GM20431 (cell line): ENCODE results near the gene NKX1-2.
"Not testable (repeated sequence)": the region's sequence is repeated elsewhere in the genome, so short reads cannot be mapped to it uniquely, and the experiment has no call there.

Source experiments
- in situ Hi-C: fragments of 300-500 bp; cut with MseI, MboI; formaldehyde crosslinking; loops from one replicate; pipeline ENCODE4 v1.15.0; 2020; ENCODE audit warnings: low sequenced_read_pairs; ENCODE audit not compliant: unreplicated experiment

Gene NKX1-2

DNA sequence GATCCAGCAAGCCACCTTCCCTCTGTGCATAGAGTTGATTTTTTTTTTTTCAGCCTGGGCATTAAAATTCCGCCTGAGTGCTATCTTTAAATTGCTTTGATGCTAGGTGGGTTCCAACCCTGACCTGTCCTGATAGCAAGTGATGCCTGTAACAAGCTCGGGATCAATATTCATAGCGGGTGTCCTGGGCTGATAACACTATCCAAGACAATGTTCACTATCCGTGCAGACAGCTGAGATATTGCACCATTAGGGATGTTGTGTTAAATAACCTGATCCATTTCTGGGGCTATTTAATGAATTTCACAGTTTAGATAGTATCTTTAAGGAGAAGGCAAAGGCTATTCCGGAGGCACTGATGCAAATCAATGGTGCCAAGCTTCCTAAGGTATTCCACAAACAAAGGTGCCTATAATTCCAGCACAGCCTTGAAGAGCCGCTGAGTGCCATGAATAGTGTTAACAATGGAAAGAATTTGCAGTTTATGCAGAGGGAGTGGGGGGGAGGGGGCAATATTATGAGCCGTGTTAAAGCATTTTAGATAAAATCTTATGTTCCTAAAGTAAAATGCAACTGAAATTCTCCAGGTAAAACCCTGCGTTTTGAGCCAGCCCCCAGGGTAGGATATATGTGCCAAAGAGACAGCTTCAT is 4.2 kb upstream of the NKX1-2 start:
- in situ Hi-C loops, result no loop called here

DNA sequence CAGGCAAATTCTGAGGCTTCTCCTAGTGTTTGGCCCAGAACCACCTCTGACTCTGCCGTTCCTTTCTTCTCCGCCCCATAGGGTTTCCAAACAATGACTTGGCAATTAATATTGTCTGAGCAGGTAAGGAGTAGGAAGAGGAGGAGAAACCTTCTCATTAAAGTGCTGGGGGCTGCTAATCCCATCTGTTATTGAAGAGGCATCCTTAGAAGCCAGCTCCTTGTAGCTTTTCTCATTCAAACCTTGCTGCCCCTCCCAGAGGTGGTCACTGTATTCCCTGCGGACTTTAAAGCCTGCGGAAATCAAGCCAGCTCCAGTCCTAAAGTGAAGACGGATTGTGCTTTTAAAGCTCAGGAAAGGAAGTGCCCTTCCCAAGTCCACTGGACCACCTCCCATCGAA is 1.4 kb upstream of the NKX1-2 start:
- in situ Hi-C loops, result no loop called here

DNA sequence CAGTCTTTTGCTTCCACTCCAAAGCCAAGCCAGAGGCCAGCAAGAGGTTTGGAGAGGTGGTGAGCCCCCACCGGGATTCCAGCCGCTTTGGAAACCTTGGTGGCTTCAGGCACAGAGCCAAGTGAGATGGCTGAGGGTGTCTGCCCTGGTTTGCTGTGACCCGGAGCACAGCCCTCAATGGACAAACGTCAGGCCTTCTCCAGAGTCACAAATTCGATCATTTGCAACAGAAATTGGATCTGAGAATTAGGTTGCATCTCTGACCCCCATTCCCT is 885 bp upstream of the NKX1-2 start:
- in situ Hi-C loops, result no loop called here

DNA sequence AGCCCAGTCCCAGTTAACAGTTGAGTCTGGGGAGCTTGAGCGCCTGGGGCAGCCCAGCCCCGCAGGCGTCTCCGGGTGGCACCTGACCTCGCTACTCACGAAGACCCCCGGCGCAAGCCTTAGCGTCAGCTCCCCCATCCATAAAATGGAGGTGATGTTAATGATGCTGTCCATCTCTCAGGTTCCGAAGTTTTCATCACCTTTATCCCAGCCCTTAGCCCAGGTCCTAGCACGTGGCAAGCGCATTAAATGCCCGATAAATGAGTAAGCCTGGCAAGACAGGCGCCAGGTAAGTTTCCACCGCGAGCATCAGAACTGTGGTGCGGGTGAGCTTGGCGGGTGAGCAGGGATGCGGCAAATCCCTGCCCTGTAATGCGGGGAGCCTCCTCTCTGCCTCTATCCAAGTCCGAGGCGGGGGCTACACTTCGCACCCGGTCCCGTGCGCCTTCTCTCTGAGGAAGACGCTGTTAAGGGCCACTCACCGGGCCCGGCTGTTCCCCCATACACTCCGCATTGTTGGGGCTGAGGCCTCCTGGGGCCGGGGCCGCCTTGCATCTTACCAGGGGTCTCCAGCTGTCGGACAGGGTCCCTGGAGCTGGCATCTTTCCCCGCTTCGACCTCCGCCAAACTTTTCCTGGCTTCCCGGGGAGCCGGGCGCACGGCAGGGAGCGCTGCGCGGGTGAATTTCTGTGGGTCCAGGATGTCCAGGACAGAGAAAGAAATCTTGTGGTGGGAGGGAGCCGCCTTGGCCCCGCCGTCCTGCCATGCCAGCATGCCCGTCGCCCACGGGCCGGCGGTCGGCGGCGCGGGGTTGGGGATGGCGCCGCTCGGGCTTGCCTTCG is 444 bp downstream of the NKX1-2 start:
- in situ Hi-C loops, result no loop called here

DNA sequence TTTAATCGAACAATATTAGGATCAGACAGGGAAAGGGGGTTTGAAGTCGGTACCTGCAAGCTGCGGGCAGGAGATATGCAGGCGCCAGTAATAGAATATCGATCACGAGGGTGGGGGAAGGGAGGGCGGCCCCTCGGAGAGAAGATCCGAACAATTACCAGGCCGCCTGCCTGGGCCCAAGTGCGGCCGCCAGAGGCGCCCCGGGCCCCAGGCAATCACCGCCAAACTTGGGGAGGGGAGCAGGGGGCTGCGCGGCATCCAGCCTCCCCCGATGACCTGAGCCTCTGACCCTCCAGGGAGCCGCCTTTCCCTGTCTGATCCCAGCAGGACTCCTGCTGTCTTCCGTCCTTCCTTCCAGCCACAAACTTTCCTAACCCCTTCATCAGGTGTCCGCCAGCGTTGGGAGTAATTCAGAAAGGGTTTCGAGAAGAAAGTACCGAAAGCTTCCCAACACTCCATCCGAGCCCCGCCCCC is 1.1 kb downstream of the NKX1-2 start:
- in situ Hi-C loops, result no loop called here

DNA sequence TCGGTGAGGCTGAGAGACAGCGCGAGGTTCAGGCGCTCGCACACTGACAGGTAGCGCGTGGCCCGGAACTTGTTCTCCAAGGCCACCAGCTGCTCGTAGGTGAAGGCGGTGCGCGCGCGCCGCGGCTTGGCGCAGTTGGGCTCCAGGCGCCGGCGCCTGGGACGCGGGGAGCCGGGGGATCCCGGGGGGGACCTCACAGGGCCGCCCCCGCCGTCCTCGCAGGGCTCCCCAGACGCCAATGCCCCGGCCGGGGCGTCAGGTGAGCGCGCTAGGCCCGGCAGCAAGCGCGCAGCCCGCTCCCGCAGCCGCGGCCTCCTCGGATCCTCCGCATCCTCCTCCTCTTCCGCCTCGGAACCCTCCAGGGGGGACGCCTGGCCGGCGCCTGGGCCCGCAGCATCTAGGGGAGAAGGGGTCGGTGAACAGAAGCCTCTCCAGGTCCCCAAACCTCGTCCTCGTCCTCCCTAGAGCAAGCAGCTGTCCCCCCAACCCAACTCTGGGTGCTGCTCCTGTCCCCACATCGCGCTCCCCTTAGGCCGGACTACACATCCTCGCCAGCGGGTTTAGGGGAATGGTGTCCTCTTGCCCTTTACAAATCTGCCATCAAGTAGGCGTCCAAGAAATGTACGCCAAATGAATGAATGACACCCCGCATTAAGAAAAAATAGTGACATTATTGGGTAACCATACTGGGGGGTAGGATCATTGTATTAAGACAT is 1.9 kb downstream of the NKX1-2 start:
- in situ Hi-C loops, result no loop called here

DNA sequence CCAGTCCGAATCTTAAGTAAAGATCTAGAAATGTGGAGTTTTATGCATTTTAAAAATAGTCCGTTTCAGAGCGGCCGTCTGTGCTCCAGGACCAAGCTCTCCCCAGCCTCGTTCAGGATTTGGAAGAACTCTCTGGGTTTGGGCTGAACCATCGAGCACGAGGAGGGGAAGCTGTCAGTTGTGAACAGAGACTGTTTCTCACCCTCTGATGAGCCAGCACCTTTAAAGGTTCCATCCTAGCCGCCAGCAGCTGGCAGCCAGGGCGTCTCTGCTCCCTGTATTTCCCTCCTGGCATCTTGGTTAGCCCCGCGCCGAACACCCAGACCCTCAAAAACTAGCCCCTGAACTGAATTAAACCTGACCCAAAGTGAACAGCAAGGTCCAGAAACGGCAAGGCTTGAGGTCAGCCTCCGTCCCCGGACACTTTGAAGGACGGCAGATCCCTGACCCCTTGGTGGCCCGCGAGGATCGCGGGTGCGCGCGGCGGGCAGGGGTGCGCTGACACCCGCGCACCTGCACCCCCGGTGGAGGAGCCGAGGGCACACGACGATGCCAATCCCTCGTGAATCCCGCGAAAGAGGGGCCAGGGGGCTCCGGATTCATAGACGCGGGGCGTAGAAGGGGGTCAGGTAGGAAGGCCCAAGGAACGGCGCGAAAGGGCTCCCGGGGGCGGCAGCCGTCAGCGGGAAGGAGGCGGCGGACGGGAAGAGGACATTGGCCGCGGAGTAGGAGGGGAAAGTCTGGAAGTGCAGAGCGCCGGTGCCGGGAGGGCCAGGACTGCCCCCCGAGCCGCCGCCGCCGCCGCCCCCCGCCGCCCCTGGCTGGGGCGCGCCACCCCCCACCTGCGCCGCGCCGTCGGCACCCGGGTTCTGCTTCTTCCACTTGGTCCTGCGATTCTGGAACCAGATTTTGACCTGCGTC is 2.7 kb downstream of the NKX1-2 start:
- in situ Hi-C loops, result no loop called here

DNA sequence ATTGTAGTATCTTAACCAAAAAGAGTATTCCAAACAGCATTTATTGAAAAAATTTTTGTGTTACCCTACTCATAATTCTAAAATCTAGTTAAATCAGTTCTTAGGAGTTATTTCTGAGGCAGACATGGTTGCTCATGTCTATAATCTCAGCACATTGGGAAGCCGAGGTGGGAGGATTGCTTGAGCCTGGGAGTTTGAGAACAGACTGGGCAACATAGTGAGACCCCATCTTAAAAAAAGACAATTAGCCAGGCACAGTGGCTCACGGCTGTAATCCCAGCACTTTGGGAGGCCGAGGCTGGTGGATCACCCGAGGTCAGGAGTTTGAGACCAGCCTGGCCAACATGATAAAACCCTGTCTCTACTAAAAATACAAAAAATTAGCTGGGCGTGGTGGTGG is 8.1 kb downstream of the NKX1-2 start:
- in situ Hi-C loops, result not testable (repeated sequence)

DNA sequence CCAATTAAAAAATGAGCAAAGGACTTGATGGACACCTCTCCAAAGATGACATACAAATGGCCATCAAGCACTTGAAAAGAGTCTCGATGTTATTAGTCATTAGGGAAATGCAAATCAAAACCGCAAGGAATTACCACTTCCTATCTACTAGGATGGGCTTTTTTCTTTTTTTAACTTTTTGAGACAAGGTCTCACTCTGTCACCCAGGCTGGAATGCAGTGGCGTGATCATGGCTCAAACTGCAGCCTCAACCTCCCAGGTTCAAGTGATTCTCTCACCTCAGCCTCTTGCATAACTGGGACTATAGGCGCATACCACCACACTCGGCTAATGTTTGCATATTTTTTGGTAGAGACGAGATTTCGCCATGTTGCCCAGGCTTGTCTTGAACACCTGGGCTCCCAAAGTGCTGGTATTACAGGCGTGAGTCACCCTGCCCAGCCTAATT is 13.6 kb downstream of the NKX1-2 start:
- in situ Hi-C loops, result no loop called here

DNA sequence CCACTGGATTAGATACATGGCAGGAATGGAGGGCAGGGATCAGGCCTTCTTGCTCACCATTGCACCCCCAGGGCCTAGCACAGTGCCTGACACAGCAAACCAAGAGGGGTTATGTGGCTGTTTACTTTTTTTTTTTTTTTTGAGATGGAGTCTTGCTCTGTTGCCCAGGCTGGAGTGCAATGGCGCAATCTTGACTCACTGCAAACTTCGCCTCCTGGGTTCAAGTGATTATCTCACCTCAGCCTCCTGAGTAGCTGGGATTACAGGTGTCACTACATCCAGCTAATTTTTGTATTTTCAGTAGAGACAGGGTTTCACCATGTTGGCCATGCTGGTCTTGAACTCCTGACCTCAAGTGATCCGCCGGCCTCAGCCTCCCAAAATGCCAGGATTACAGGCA is 14.2 kb downstream of the NKX1-2 start:
- in situ Hi-C loops, result not testable (repeated sequence)

DNA sequence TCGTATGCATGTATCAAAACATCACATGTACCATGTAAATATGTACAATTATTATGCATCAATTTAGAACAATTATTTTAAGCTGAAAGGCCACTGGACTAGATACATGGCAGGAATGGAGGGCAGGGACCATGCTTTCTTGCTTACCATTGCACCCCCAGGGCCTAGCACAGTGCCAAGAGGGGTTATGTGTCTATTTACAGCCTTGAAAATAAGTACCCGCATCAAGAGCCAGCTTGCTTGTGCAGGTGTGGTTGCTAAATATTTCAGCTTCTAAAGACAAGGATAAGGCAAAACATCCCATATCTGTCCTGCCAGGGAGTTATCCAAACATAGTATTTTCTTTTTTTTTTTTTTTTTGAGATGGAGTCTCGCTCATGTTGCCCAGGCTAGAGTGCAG is 16.4 kb downstream of the NKX1-2 start:
- in situ Hi-C loops, result no loop called here

DNA sequence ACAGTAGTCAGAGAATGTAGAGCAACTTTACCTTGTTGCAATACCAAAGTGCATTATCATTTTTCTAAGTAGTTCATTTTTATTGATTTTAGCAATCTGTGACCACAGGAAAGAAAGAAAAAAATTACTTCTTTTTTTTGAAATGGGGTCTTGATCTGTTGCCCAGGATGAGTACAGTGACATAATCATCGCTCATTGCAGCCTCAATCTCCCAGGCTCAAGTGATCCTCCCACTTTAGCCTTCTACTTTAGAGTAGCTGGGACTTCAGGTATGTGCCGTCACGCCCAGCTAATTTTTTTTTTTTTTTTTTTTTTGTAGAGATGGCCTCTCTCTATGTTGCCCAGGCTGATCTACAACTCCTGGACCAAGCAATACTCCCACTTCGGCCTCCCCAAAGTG is 19.8 kb downstream of the NKX1-2 start:
- in situ Hi-C loops, result no loop called here

DNA sequence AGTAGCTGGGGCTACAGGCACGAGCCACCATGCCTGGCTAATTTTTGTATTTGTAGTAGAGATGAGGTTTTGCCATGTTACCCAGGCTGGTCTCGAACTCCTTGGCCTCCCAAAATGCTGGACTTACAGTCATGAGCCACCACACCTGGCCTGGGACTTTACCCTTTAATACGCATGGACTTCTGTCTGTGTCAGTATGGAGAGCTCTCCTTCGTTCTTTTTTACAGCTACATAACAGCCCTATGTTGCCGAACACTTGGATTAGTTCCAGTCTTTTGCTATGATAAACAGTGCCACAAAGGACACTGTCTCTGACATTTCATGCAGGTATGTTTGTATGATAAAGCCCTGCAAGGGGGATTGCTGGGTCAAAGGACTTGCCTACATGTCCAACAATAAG is 20.3 kb downstream of the NKX1-2 start:
- in situ Hi-C loops, result no loop called here

DNA sequence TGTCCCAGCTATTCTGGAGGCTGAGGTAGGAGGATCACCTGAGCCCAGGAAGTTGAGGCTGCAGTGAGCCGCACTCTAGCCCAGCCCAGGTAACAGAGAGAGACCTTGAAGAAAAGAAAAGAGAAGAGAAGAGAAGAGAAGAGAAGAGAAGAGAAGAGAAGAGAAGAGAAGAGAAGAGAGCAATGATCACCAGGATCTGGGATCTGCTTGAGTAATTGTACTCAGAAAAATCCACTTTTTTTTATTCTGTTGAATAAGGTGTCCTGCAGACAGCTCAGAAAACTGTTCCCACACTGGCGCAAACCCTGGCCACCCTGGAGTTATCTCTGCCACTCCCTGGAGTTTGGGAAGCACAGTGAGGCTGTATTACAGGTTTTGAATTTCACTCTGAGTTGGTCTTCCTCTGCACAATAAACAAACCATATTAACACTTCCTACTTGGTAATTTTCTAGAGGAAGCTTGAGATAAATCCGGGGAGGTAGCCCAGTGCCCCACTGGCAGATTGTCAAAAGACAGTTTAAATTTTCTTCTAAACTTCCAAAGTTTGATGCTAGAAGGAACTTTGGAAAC is 21.5 kb downstream of the NKX1-2 start:
- in situ Hi-C loops, result no loop called here

DNA sequence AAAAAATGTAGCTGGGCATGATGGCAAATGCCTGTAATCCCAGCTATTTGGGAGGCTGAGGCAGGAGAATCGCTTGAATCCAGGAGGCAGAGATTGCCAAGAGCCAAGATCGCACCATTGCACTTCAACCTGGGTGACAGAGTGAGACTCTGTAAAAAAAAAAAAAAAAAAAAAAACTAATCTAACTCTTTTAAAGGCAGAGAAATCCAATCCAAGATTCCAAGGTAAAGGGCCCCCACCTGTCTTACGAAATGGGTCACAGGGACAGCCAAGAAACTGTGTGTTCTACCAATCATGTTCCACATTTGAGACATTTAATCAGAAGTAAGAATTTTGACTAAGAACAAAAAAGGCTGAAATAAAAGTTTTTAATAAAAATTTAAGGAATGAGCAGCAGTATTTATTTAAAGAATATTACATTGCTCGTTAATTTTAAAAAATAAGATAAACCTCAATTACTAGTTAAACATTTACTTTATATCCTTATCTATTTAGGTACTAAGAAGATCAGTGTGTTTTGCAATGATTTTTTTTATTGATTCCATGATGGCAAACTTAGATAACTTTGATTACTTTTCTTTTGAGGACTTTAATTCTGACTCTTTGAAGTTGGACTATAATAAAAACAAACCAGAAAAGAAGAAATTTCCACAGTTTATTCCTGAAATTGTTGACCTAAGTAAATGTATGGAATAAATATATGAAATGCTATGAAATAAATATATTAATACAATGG is 24.4 kb downstream of the NKX1-2 start:
- in situ Hi-C loops, result no loop called here

DNA sequence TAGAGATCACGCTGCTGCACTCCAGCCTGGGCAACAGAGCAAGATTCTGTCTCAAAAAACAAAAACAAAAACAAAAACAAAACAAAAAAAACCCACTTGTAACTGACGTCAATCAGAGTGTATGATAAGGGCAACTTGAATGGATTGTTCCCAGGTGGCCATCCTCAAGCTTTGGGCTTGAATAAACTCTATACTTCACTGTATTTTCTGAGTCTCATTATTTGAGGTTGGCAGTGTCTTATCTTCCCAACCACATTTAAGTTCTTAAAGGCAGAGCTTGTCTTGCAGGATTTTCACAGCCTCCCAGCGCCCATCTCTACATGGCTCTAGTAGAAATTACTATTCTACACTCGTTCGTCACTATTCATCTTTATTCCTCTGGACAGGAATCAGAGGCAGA is 26.0 kb downstream of the NKX1-2 start:
- in situ Hi-C loops, result no loop called here

DNA sequence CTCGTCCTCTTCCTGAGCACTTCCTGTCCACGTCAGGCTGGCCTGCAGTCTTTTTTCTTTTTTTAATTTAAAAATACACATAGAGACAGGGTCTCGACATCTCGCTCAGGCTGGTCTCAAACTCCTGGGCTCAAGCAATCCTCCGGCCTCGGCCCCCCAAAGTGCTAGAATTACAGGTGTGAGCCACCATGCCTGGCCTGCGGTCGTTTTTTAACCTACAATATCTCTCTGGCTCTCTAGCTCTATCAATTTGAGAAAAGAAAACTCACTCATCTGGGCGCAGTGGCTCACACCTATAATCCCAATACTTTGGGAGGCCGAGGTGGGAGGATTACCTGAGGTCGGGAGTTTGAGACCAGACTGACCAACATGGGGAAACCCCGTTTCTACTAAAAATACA is 27.1 kb downstream of the NKX1-2 start:
- in situ Hi-C loops, result no loop called here

DNA sequence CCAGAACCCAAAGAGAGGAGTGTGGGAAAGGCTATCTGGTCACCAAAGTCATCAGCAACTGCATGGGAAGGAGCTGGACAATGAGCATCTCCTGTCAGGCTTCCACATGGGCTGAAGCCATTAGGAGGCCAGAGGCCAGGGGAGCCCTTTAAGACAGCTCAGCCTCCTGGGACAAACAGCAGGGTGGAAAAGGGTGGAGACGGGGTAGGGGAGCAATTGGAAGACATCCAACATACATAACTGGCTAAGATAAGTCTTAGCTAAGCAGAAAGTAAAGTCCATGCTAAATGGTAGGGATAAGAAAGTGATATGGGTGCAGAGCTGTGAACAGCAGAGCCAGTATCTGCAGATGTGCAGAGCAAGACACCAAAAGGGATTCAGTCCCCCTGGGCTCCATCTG is 29.6 kb downstream of the NKX1-2 start:
- in situ Hi-C loops, result no loop called here

DNA sequence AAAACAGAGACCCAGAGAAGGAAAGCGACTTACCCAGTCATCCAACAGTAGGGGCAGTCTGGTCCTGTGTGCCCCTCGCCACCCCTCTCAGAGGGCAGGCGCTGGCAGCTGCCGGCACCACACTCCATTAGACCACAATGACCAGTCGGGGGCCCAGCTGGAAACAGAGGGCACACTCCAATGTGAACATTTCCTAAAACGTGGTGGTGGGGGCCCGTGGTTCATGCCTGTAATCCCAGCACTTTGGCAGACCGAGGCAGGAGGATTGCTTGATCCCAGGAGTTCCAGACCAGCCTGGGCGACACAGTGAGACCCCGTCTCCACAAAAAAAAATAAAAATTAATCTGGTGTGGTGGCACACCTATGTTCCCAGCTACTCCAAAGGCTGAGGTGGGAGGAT is 30.2 kb downstream of the NKX1-2 start:
- in situ Hi-C loops, result no loop called here
